Suprapubic skin (tissue), 3 donors: ENCODE results near the gene CELF5.

Experiments used
- CTCF ChIP-seq, 2 donors: fragments of 200-600 bp in 1 of 2; fragments of 450-650 bp in 1 of 2; sonication (generic) in 1 of 2; IDR thresholded peaks; one replicate each; pipeline ENCODE4 v1.5.1; 2016 to 2019; ENCODE audit warnings: antibody characterized with exemption in 2 of 2, mild to moderate bottlenecking in 1 of 2, moderate library complexity in 1 of 2
- POLR2A ChIP-seq, 2 donors: fragments of 450-650 bp; IDR thresholded peaks; one replicate each; pipeline ENCODE4 v1.6.1; 2017; ENCODE audit warnings: antibody characterized with exemption in 2 of 2, mild to moderate bottlenecking in 2 of 2, moderate library complexity in 2 of 2

GRCh38 chr19:3229346-3229743, 4.9 kb downstream of the CELF5 start:
- TF ChIP-seq CTCF (IDR thresholded peaks at IDR 0.05), result no peak
- no peak for TF ChIP-seq POLR2A (IDR thresholded peaks at IDR 0.05)
